GM21723 (cell line): ENCODE results near the gene SHISA8.

Experiments
- ATAC-seq: cut with Tn5 transposase; IDR thresholded peaks from one replicate; pipeline ENCODE4 v1.9.1; 2021; ENCODE audit warnings: mild to moderate bottlenecking, moderate library complexity; ENCODE audit not compliant: unreplicated experiment

The SHISA8 gene

GRCh38 chr22:41915786-41916493 lies 1.1 kb upstream of the SHISA8 start:
- no peak for ATAC-seq

GRCh38 chr22:41914611-41915034 lies 251 bp downstream of the SHISA8 start:
- no peak for ATAC-seq

- ATAC-seq = no peak
Measured at GRCh38 chr22:41913842-41914534, 886 bp downstream of the SHISA8 start.

GRCh38 chr22:41913040-41913719 lies 1.7 kb downstream of the SHISA8 start:
- ATAC-seq = no peak

GRCh38 chr22:41912338-41913039 lies 2.4 kb downstream of the SHISA8 start:
- no peak for ATAC-seq

- ATAC-seq = no peak
Measured at GRCh38 chr22:41911001-41911611, 3.8 kb downstream of the SHISA8 start.

GRCh38 chr22:41910050-41911000 lies 4.5 kb downstream of the SHISA8 start:
- ATAC-seq = no peak

GRCh38 chr22:41909310-41910049 lies 5.4 kb downstream of the SHISA8 start:
- no peak for ATAC-seq

GRCh38 chr22:41908411-41909309 lies 6.2 kb downstream of the SHISA8 start:
- no peak for ATAC-seq

GRCh38 chr22:41907436-41908401 lies 7.2 kb downstream of the SHISA8 start:
- no peak for ATAC-seq

- ATAC-seq = no peak
Measured at GRCh38 chr22:41906822-41907221, 8.1 kb downstream of the SHISA8 start.

GRCh38 chr22:41905411-41906202 lies 9.3 kb downstream of the SHISA8 start:
- no peak for ATAC-seq

GRCh38 chr22:41904450-41905410 lies 10.1 kb downstream of the SHISA8 start:
- no peak for ATAC-seq

GRCh38 chr22:41902932-41903421 lies 11.9 kb downstream of the SHISA8 start:
- ATAC-seq = no peak

- ATAC-seq = no peak
Measured at GRCh38 chr22:41902016-41902415, 12.9 kb downstream of the SHISA8 start.
